ENCODE measurements around the gene CAMK1D.
"Not testable (repeated sequence)": the region's sequence is repeated elsewhere in the genome, so short reads cannot be mapped to it uniquely, and the experiment has no call there.

Gene CAMK1D

GRCh38 chr10:12838995-12839927 is 489.9 kb downstream of the CAMK1D start:
- DNase-seq, result no peak

DNA sequence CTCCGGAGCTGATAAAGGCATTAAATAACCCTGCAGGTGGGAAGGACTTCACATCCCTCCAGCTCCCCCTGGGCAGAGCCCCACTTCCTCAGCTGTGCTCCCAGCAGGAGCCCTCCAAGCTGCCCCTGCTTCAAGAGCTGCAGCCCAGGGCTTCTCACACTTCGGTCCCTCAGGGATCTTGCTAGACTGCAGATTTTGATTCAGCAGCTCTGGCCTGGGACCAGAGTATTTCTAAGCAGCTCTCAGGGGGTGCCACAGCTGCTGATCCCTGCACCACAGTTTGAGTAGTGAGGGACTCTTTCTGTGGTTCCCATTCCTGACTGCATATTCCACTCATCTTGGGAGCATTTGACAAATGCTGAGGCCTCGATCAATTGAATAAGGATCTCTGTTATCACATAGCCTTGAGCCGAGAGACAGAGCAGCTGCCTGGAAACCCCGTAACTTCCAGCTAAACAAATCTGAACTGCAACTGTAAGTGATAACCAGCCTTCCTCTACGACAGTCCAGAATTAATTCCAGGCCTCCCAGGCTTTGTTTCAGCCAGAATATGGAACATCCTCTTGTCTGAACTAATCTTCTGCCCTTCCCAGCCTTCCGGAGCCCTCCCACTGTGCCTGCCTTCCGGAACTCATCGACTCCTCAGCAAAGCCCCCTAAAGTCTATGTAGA is 490.7 kb downstream of the CAMK1D start:
- DNase-seq, result no peak

DNA sequence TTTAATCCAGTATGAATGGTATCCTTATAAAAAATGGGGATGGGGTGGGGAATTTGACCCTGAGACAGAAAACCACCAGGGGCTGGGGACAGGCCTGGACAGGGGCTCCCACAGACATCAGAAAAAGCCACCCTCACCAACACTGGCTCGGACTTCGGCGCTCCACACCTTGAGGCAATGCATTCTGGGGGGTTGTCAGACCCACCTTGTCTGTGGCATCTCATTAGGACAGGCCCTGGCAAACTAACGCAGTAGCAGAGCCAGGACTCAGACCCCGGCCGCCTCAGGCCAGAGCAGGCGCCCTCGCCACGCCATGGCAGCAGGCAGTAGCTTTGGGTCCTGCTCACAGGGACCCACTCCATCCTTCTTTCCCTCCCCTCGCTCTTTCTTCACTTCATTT is 492.1 kb downstream of the CAMK1D start:
- DNase-seq, result no peak

DNA sequence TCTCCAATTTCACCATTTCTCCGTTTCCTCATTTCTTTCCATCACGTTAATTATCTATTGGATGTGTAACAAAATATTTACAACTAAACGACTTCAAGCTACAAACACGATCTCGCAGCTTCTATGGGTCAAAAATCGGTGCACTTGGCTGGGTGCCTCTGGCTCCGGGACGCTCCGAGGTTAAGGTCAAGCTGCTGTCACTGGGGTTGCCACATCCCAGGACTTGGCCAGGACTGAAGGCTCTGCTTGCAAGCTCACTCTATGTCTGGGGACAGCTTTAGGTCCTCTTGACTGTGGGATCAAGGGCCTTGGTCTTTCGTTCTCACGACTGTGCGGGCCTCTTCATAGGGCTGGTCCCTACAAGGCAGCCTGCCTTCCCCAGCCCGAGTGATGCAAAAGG is 492.5 kb downstream of the CAMK1D start:
- no peak for DNase-seq

DNA sequence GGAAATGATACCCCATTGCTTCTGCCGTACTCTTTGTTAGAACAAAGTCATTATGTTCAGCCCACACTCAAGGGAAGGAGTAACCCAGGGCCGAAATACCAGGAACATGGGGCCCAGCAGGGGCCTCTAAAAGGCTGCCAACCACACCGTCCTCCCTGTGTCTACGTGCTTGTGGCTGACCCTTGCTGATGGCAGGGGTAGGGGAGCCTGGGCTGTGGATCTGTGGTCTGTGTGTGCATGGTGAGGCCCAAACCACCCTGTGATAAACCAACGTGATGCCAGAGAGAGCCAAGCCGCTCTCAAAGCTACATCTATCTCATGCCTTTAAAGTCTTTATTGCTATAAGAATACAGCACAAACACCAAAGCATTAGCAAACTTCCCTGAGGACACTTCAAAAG is 493.0 kb downstream of the CAMK1D start:
- DNase-seq, result no peak

DNA sequence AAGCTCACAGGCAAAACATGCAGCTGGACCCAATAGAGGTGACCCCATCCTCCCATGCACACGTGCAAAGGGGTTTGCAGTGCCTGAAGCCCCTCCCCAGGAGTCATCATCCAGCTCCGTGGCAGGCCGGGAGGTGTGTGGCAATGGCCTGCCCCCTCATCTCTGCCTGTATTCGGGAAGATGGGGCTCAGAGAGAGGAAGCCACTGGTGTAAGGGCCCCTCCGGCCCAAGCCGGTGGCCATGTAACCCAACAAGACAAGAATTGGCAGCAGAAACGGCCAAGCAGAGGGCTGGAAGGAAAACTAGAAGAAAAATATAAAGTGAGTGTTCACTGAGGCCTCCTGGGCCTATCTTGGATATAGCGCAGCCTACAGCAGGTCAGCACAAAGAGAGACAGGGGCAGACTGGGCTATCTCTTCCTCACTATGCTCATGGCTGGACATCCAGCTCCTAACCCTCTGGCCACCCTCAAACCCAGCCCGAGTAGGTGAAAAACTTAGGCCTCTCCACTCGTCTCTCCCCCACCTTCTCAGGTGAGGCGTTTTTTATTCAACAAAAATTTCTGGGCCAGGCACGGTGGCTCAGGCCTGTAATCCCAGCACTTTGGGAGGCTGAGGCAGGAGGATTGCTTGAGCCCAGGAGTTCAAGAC is 494.1 kb downstream of the CAMK1D start:
- no peak for DNase-seq

- DNase-seq, result no peak
Measured at GRCh38 chr10:12844811-12845483, 495.6 kb downstream of the CAMK1D start.

GRCh38 chr10:12846718-12847117 is 497.4 kb downstream of the CAMK1D start:
- DNase-seq, result no peak

- DNase-seq, result no peak
Measured at GRCh38 chr10:12847361-12847975, 498.1 kb downstream of the CAMK1D start.

- no peak for DNase-seq
Measured at GRCh38 chr10:12848439-12849173, 499.3 kb downstream of the CAMK1D start.

- DNase-seq, result no peak
Measured at GRCh38 chr10:12849319-12850181, 500.2 kb downstream of the CAMK1D start.

DNA sequence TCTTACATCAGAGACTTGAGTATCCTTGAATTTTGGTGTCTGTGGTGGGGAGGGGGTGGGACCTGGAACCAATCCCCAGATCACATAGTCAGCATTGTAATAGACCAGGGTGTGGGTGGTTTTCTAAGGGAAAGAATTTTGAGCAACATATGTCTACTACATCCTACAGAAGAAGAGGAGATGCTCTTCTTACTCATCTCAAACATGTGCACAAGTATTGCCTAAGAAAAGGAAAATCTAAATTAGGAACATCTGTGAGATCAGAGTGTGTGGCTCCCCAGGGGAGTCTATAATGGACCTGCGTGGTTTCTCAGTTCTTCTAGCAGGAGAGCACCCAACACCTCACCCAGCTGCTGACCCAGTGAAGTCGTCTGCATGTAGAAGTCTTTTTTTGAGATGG is 503.3 kb downstream of the CAMK1D start:
- DNase-seq, result no peak

- DNase-seq, result no peak
Measured at GRCh38 chr10:12854988-12855387, 505.6 kb downstream of the CAMK1D start.

DNA sequence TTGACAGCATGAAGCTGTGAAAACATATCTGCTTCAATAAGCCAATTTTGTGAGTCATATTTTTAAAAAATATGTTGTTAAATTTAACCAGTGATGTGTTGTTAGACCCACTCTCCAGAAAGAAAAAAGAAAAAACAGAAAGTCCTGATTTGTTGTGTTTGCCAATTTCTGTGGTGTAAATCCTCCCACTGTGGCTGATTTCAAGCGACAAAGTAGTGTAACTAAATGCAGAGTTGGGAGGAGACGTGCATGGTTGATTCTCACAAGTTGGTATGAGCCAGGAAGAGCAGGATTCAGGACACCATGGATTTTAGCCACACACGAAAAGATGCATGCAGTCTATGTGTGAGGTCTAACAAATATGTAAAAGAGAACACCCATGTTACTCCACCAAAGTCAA is 513.1 kb downstream of the CAMK1D start:
- no peak for DNase-seq

DNA sequence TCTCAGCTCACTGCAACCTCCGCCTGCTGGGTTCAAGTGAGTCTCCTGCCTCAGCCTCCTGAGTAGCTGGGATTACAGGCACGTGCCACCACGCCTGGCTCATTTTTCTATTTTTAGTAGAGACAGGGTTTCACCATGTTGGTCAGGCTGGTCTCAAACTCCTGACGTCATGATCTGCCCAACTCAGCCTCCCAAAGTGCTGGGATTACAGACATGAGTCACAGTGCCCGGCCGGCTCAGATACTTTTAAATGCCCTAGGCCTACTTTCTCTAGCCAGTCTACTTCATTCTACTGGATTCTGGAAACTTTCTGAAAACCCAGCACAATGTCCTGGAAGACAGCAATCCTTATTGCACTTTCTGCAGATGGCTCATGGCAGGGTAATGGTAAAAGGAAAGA is 516.2 kb downstream of the CAMK1D start:
- not testable (repeated sequence) for DNase-seq

DNA sequence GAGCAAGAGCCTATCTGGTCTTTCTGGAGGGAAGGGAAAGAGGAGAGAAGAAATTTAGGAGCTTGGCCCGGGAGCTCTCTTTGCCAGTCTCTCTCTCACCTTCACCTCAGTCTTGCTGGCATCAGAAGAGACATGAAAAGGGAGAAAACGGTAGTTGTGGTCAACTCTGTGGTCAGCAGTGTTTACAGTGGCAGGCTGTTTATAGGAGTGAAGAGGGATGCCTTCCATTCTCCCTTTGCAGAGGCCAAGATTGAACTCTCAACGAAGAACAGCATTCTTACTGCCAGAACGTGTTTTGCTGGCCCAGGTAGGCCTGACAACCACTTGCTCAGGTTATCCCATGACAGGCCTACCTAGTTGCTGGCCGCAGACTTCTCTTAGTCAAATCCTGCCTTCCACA is 518.9 kb downstream of the CAMK1D start:
- DNase-seq, result no peak

DNA sequence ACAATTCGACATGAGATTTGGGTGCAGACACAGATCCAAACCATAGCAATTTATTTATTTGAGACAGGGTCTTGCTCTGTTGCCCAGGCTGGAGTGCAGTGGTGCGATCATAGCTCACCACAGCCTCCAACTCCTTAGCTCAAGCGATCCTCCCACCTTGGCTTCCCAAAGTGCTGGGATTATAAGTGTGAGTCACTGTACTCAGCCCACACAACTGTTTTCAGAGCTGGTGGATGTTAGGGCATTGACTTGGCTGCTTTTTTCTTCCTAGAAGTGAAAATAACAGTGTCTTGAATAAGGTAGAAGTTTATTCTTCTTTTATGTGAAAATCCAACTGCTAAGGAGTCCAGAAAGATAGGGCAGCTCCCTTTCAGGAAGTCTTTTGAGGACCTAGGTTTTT is 520.1 kb downstream of the CAMK1D start:
- no peak for DNase-seq

- DNase-seq, result no peak
Measured at GRCh38 chr10:12872577-12872976, 523.2 kb downstream of the CAMK1D start.

DNA sequence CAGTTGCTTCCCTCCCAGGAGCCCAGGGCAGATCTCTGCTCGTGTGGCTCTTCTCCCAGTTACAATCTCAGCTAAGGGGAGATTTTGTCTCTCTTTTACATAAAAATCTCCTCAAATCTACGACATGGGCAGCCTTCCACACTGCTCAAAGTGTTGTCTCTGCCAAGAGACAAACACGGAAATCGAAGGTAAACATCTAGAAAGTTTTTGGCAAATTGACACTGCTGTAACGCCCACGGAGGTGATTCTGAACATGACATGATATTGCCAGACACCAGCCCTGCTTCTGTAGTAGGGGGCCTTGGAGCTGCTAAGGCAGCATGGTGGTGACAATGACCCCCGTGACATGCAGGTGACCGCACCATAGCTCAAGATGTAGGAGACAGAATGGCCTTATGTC is 523.8 kb downstream of the CAMK1D start:
- DNase-seq, result no peak

DNA sequence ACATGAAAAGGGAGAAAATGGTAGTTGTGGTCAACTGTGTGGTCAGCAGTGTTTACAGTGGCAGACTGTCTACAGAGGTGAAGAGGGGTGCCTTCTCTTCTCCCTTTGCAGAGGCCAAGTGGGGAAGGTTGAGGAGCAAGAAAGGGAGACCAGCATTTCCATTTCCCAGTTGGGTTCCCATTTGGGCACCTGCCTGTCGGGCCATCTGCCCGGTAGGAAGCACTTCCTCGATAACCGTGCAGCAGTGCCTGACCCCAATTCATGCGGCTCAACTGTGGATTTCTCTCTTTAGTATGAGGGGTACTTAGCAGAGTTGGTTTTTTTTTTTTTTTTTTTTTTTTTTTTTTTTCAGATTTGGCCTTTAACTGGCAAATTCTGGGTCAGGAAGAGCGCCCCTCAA is 525.2 kb downstream of the CAMK1D start:
- no peak for DNase-seq

DNA sequence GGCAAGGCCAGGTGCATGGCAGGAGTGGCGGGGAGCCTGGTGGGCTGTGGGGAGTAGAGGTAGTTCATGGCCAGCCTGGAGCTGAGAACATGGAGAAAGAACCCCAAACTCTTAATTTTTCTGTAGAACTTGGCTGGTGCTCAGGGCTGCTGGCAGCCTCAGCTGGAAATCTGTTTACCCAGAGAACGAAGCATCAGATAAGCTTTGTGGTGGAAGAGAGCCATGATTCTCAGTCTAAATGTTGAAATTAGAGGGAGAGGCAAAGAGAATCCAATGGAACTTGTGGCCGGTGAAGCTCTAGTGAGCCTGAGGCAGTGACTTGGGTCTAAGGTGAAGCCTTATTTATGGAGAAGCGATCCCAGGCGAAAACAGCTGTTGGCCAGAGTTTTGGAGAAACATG is 525.8 kb downstream of the CAMK1D start:
- DNase-seq, result no peak

Data from CD4-positive, alpha-beta T cell treated with Interleukin-17A for 4 hours (primary cell).